ENCODE data around the gene VSTM2L. TPM values are rescaled to one million over a fixed set of nuclear protein-coding genes. Genes with fewer than 3 reads are reported as not detected.

Gene VSTM2L
- total and polyA plus RNA-seq, 9 of the 15 experiments (the other 6 are each of a cell fraction or from before 2014, with no cell fraction given) = not detected

GRCh38 chr20:37873884-37874283 lies 29.0 kb upstream of the VSTM2L start:
- no peak overlapping the region for H3K4me3 ChIP-seq
- no peak overlapping the region for H3K27ac ChIP-seq (ENCODE audit: extremely low read depth, low read depth, low read length)
- no peak overlapping the region for H2AFZ ChIP-seq (ENCODE audit: low read depth, low read length)
- in situ Hi-C loops (cut with MboI) = no loop called here
- peaks cover 2 to 11% of the 10 kb centered on the region in 2 experiments; a peak in 3 of 5 replicates for H3K27me3 ChIP-seq (ENCODE audit: control insufficient read depth in 2 of 2, insufficient read depth in 2 of 2, low read length in 2 of 2)
- no peaks in the 10 kb centered on the region for H3K79me2 ChIP-seq (ENCODE audit: control insufficient read depth, insufficient read depth, low read length)
- 0 out of 2 replicates have a peak, but pooled peaks cover 10% of the 10 kb centered on the region for H4K20me1 ChIP-seq (replicated peaks; ENCODE audit: control insufficient read depth, insufficient read depth, low read length)
- POLR2A ChIA-PET = no interaction called here
- DNase-seq (ENCODE audit: extremely low read depth in 1 of 4, low spot score in 3 of 4) = no peak
- no TSS peak for BruUV-seq (replicated peaks)
- WGBS (ENCODE audit: insufficient coverage, low coverage, missing lambda C conversion rate) = 77% methylated on average over 10 of the region's 11 CpGs
- H3K9ac ChIP-seq (ENCODE audit: insufficient read depth in 1 of 2, low read depth in 2 of 2, low read length in 2 of 2) = no peak overlapping the region
- intact Hi-C loops (cut with micrococcal nuclease) = no loop called here
- no peak overlapping the region for H3K4me2 ChIP-seq (ENCODE audit: insufficient read depth, low read length)
- no peak for ATAC-seq
- H3K36me3 ChIP-seq (ENCODE audit: control insufficient read depth, insufficient read depth, low read length) = peaks cover 2% of the 10 kb centered on the region; the same call in 1 of the 3 replicates
- H3K9me1 ChIP-seq (ENCODE audit: control insufficient read depth, insufficient read depth, low read length) = no peaks in the 10 kb centered on the region
- CTCF ChIA-PET (ENCODE audit: low intra/inter-chr PET ratio) = no interaction called here
- no peak for FAIRE-seq
- no peaks in the 10 kb centered on the region for H3K9me3 ChIP-seq (replicated peaks; ENCODE audit: control insufficient read depth, insufficient read depth, low read depth, low read length)
- H3K4me1 ChIP-seq (replicated peaks in 1 of 2; ENCODE audit: control insufficient read depth in 2 of 2, insufficient read depth in 2 of 2, low read length in 2 of 2) = peaks cover 0 to 4% of the 10 kb centered on the region in 2 experiments; a peak in 3 of 5 replicates
- TF ChIP-seq SAFB (IDR thresholded peaks at IDR 0.05; ENCODE audit: borderline replicate concordance, low read depth, low read length) (no peak), ZNF436 (CRISPR knock-in tag; IDR thresholded peaks at IDR 0.05) (no peak), SREBF2 (CRISPR knock-in tag; IDR thresholded peaks at IDR 0.05) (no peak), MBD2 (IDR thresholded peaks at IDR 0.05; ENCODE audit: borderline replicate concordance, low read depth) (no peak), PHTF2 (CRISPR knock-in tag; IDR thresholded peaks at IDR 0.05) (no peak), GATAD2A (IDR thresholded peaks at IDR 0.05) (no peak), E2F8 (IDR thresholded peaks at IDR 0.05; ENCODE audit: low read depth, partially characterized antibody) (no peak), TEAD1 (CRISPR knock-in tag; IDR thresholded peaks at IDR 0.05) (no peak), CBX3 (IDR thresholded peaks at IDR 0.05; ENCODE audit: borderline replicate concordance in 1 of 2, low read length in 2 of 2) (no peak), ZNF12 (CRISPR knock-in tag; IDR thresholded peaks at IDR 0.05) (no peak), RB1 (IDR thresholded peaks at IDR 0.05; ENCODE audit: low read depth) (no peak), FOXK2 (conservative IDR thresholded peaks at IDR 0.05 in 1 of 2, IDR thresholded peaks at IDR 0.05 in 1 of 2; ENCODE audit: low read depth in 2 of 2) (no peak), IRF2 (CRISPR knock-in tag; IDR thresholded peaks at IDR 0.05) (no peak), BCLAF1 (IDR thresholded peaks at IDR 0.05; ENCODE audit: borderline replicate concordance in 1 of 2, control insufficient read depth in 1 of 2, low read depth in 2 of 2, low read length in 1 of 2) (no peak), NFIC (IDR thresholded peaks at IDR 0.05) (no peak), PTTG1 (tag; IDR thresholded peaks at IDR 0.05; ENCODE audit: low read depth) (no peak), SMARCA5 (IDR thresholded peaks at IDR 0.05) (no peak)

All from K562 (cell line).